GM23338 (cell line): Measurements from ENCODE around the gene FCSK. TPM values are rescaled to one million over a fixed set of nuclear protein-coding genes. Genes with fewer than 3 reads are reported as not detected.

Experiments
- ATAC-seq: fragments of 200-7000 bp; cut with Tn5 transposase; 3 replicates; pipeline ENCODE4 v1.9.1; 2020
- DNase-seq: peaks from one replicate; pipeline ENCODE4 v3.0.0-alpha.2; 2015; ENCODE audit warnings: low spot score
- H2AFZ ChIP-seq: fragments of 200-600 bp; sonication (generic); 2 replicates; pipeline ENCODE4 v1.8.0; 2016; ENCODE audit warnings: antibody characterized with exemption, mild to moderate bottlenecking, moderate library complexity
- H3F3A ChIP-seq: fragments of 200-600 bp; sonication (generic); replicated peaks from 2 replicates; pipeline ENCODE4 v1.8.0; 2017; ENCODE audit warnings: antibody characterized with exemption, mixed run types, low read depth
- H3K27ac ChIP-seq: fragments of 200-600 bp; sonication (generic); 2 replicates; pipeline ENCODE4 v1.6.1; 2016; ENCODE audit warnings: low read depth
- H3K27me3 ChIP-seq: fragments of 200-600 bp; sonication (generic); 2 replicates; pipeline ENCODE4 v1.8.0; 2016; ENCODE audit warnings: mild to moderate bottlenecking, mixed run types, moderate library complexity; ENCODE audit not compliant: insufficient read depth
- H3K36me3 ChIP-seq: fragments of 200-600 bp; sonication (generic); 2 replicates; pipeline ENCODE4 v1.8.0; 2016; ENCODE audit warnings: mild to moderate bottlenecking; ENCODE audit not compliant: insufficient read depth
- H3K4me1 ChIP-seq: fragments of 200-600 bp; sonication (generic); 2 replicates; pipeline ENCODE4 v1.8.0; 2016; ENCODE audit warnings: mild to moderate bottlenecking, moderate library complexity; ENCODE audit not compliant: insufficient read depth
- H3K4me2 ChIP-seq: fragments of 200-600 bp; sonication (generic); 2 replicates; pipeline ENCODE4 v1.7.1; 2017; ENCODE audit warnings: mixed run types
- H3K4me3 ChIP-seq: fragments of 200-600 bp; sonication (generic); 2 replicates; pipeline ENCODE4 v1.6.1; 2016; ENCODE audit warnings: mixed run types
- H3K79me2 ChIP-seq: fragments of 200-600 bp; sonication (generic); replicated peaks from 2 replicates; pipeline ENCODE4 v1.8.0; 2017; ENCODE audit warnings: mild to moderate bottlenecking; ENCODE audit not compliant: insufficient read depth
- H3K9me2 ChIP-seq: fragments of 200-600 bp; sonication (generic); 2 replicates; pipeline ENCODE4 v1.8.0; 2017; ENCODE audit not compliant: insufficient read depth
- H4K20me1 ChIP-seq: fragments of 200-600 bp; sonication (generic); replicated peaks from 2 replicates; pipeline ENCODE4 v1.8.0; 2017; ENCODE audit warnings: mild to moderate bottlenecking; ENCODE audit not compliant: insufficient read depth
- H3K27ac Mint-ChIP-seq: 2 replicates; pipeline ENCODE4 v1.8.0; 2020; ENCODE audit warnings: inconsistent platforms, mild to moderate bottlenecking, moderate library complexity, mixed read lengths
- H3K27me3 Mint-ChIP-seq: 3 replicates; pipeline ENCODE4 v1.8.0; 2022; ENCODE audit warnings: low read depth, mild to moderate bottlenecking, moderate library complexity, mixed read lengths, inconsistent platforms; ENCODE audit not compliant: insufficient read depth, poor library complexity
- H3K36me3 Mint-ChIP-seq: 3 replicates; pipeline ENCODE4 v1.8.0; 2021; ENCODE audit warnings: low read depth, mild to moderate bottlenecking, inconsistent platforms, moderate library complexity, mixed read lengths
- H3K4me1 Mint-ChIP-seq: 3 replicates; pipeline ENCODE4 v1.8.0; 2020; ENCODE audit warnings: mild to moderate bottlenecking, inconsistent platforms, mixed read lengths
- H3K4me3 Mint-ChIP-seq: 3 replicates; pipeline ENCODE4 v1.8.0; 2021; ENCODE audit warnings: moderate library complexity, mild to moderate bottlenecking, inconsistent platforms, mixed read lengths
- H3K9me3 Mint-ChIP-seq: 3 replicates; pipeline ENCODE4 v1.8.0; 2020; ENCODE audit warnings: moderate library complexity, mild to moderate bottlenecking, inconsistent platforms, mixed read lengths
- CREB1 ChIP-seq: fragments of 250-450 bp; sonication (Bioruptor Pico); IDR thresholded peaks from 2 replicates; pipeline ENCODE4 v1.5.0; 2020; ENCODE audit warnings: low read depth, mild to moderate bottlenecking, moderate library complexity
- EZH2 ChIP-seq: fragments of 200-600 bp; sonication (generic); IDR thresholded peaks from one replicate; pipeline ENCODE4 v1.8.0; 2017; ENCODE audit warnings: antibody characterized with exemption, mild to moderate bottlenecking, low read depth; ENCODE audit not compliant: unreplicated experiment
- EZH2phosphoT487 ChIP-seq: fragments of 200-600 bp; sonication (generic); IDR thresholded peaks from one replicate; pipeline ENCODE4 v1.8.1; 2018; ENCODE audit warnings: antibody characterized with exemption; ENCODE audit not compliant: unreplicated experiment
- JUNB ChIP-seq: IDR thresholded peaks from one replicate; pipeline ENCODE4 v1.6.1; 2016; ENCODE audit warnings: antibody characterized with exemption; ENCODE audit not compliant: unreplicated experiment
- NANOG ChIP-seq: IDR thresholded peaks from 2 replicates; pipeline ENCODE4 v1.6.1; 2016; ENCODE audit warnings: antibody characterized with exemption, borderline replicate concordance
- POLR2AphosphoS5 ChIP-seq: IDR thresholded peaks from 2 replicates; pipeline ENCODE4 v1.6.1; 2016; ENCODE audit warnings: antibody characterized with exemption, low read depth
- STAT1 ChIP-seq: IDR thresholded peaks from one replicate; pipeline ENCODE4 v1.6.1; 2016; ENCODE audit warnings: antibody characterized with exemption; ENCODE audit not compliant: unreplicated experiment
- ZNF114 ChIP-seq: fragments of 250-450 bp; sonication (Bioruptor Pico); IDR thresholded peaks from 2 replicates; pipeline ENCODE4 v1.5.0; 2020; ENCODE audit warnings: mild to moderate bottlenecking, moderate library complexity
- ZNF331 ChIP-seq: fragments of 250-450 bp; sonication (Bioruptor Pico); IDR thresholded peaks from 2 replicates; pipeline ENCODE4 v1.5.0; 2020; ENCODE audit warnings: low read depth, mild to moderate bottlenecking, moderate library complexity
- polyA plus RNA-seq: library from polyadenylated mRNA; unstranded; fragments of >200 nt; fragmentation: Nextera tagmentation; extraction: Ambion mirVana; gene quantifications from 2 replicates; pipeline ENCODE4 v1.2.1, GENCODE V29; 2016
- total RNA-seq: library from RNA; depleted of rRNA; stranded (reverse); fragments of >200 nt; shearing (Covaris generic); gene quantifications from 2 replicates; pipeline ENCODE4 v1.2.3, GENCODE V29; 2014
- TF ChIP-seq, protein P1 (sequence below): fragments of 250-450 bp; sonication (Bioruptor Pico); IDR thresholded peaks from 2 replicates; pipeline ENCODE4 v1.5.0; 2020; ENCODE audit warnings: mild to moderate bottlenecking, moderate library complexity
- TF ChIP-seq, protein P2 (sequence below), 2 experiments: fragments of 200-600 bp in 1 of 2; sonication (generic) in 1 of 2; conservative IDR thresholded peaks; 2 replicates each; pipeline versions ENCODE4 v1.5.1 to v1.6.1; 2016 to 2017; ENCODE audit warnings: antibody characterized with exemption in 2 of 2, low read depth in 2 of 2, mild to moderate bottlenecking in 2 of 2, moderate library complexity in 1 of 2
- TF ChIP-seq, protein P3 (sequence below): IDR thresholded peaks from one replicate; pipeline ENCODE4 v1.6.1; 2018; ENCODE audit warnings: antibody characterized with exemption; ENCODE audit not compliant: unreplicated experiment
- TF ChIP-seq, protein P4 (sequence below): IDR thresholded peaks from 2 replicates; pipeline ENCODE4 v1.6.1; 2016; ENCODE audit warnings: antibody characterized with exemption

The FCSK gene
- total and polyA plus RNA-seq, 2 experiments from 2014 or later: 2.3 to 4.0 TPM

DNA sequence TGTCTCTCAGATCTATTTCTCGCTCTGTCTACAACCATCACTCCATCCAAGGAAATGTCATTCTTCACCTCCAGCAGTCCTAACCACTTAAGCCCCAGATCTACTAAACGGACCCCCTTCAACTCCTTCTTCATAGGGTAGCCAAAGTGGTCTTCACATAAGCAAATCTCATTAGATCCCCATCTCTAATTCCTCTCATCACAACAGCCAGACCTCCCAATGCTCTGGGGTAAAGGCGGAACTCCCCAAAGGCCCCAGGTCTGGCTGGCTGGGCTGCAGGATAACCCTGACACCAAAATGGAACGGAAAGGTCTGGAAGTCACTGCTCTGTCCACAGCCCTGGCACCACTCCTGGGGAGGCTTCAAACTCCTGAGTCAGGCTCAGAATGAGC is 26.6 kb upstream of the FCSK start:
- peak overlapping the region; percentile 97 for H3K27ac Mint-ChIP-seq
- peak overlapping the region; percentile 68 for H3K4me2 ChIP-seq
- no peaks in the 10 kb centered on the region for H3K36me3 ChIP-seq
- H3F3A ChIP-seq: peaks cover 10% of the 10 kb centered on the region
- peak overlapping the region; percentile 5; the same call in 2 of the 3 replicates for H3K4me3 Mint-ChIP-seq
- peaks cover 50% of the 10 kb centered on the region for H3K4me1 ChIP-seq
- H3K27ac ChIP-seq: peak overlapping the region; percentile 93
- H3K9me2 ChIP-seq: no peaks in the 10 kb centered on the region
- H3K4me3 ChIP-seq: peak overlapping the region; percentile 13
- peaks cover 4% of the 10 kb centered on the region; the same call in 1 of the 2 replicates for H4K20me1 ChIP-seq
- no peak for DNase-seq
- no peaks in the 10 kb centered on the region for H3K9me3 Mint-ChIP-seq
- H3K36me3 Mint-ChIP-seq: peaks cover 15% of the 10 kb centered on the region; the same call in 2 of the 3 replicates
- H3K4me1 Mint-ChIP-seq: peaks cover 51% of the 10 kb centered on the region
- no peak overlapping the region for H2AFZ ChIP-seq
- no peaks in the 10 kb centered on the region for H3K27me3 ChIP-seq
- TF ChIP-seq POLR2AphosphoS5: no peak
- TF ChIP-seq, protein P1, sequence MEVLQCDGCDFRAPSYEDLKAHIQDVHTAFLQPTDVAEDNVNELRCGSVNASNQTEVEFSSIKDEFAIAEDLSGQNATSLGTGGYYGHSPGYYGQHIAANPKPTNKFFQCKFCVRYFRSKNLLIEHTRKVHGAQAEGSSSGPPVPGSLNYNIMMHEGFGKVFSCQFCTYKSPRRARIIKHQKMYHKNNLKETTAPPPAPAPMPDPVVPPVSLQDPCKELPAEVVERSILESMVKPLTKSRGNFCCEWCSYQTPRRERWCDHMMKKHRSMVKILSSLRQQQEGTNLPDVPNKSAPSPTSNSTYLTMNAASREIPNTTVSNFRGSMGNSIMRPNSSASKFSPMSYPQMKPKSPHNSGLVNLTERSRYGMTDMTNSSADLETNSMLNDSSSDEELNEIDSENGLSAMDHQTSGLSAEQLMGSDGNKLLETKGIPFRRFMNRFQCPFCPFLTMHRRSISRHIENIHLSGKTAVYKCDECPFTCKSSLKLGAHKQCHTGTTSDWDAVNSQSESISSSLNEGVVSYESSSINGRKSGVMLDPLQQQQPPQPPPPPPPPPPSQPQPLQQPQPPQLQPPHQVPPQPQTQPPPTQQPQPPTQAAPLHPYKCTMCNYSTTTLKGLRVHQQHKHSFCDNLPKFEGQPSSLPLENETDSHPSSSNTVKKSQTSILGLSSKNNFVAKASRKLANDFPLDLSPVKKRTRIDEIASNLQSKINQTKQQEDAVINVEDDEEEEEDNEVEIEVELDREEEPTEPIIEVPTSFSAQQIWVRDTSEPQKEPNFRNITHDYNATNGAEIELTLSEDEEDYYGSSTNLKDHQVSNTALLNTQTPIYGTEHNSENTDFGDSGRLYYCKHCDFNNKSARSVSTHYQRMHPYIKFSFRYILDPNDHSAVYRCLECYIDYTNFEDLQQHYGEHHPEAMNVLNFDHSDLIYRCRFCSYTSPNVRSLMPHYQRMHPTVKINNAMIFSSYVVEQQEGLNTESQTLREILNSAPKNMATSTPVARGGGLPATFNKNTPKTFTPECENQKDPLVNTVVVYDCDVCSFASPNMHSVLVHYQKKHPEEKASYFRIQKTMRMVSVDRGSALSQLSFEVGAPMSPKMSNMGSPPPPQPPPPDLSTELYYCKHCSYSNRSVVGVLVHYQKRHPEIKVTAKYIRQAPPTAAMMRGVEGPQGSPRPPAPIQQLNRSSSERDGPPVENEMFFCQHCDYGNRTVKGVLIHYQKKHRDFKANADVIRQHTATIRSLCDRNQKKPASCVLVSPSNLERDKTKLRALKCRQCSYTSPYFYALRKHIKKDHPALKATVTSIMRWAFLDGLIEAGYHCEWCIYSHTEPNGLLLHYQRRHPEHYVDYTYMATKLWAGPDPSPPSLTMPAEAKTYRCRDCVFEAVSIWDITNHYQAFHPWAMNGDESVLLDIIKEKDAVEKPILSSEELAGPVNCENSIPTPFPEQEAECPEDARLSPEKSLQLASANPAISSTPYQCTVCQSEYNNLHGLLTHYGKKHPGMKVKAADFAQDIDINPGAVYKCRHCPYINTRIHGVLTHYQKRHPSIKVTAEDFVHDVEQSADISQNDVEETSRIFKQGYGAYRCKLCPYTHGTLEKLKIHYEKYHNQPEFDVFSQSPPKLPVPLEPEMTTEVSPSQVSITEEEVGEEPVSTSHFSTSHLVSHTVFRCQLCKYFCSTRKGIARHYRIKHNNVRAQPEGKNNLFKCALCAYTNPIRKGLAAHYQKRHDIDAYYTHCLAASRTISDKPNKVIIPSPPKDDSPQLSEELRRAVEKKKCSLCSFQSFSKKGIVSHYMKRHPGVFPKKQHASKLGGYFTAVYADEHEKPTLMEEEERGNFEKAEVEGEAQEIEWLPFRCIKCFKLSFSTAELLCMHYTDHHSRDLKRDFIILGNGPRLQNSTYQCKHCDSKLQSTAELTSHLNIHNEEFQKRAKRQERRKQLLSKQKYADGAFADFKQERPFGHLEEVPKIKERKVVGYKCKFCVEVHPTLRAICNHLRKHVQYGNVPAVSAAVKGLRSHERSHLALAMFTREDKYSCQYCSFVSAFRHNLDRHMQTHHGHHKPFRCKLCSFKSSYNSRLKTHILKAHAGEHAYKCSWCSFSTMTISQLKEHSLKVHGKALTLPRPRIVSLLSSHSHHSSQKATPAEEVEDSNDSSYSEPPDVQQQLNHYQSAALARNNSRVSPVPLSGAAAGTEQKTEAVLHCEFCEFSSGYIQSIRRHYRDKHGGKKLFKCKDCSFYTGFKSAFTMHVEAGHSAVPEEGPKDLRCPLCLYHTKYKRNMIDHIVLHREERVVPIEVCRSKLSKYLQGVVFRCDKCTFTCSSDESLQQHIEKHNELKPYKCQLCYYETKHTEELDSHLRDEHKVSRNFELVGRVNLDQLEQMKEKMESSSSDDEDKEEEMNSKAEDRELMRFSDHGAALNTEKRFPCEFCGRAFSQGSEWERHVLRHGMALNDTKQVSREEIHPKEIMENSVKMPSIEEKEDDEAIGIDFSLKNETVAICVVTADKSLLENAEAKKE (CRISPR knock-in tag): no peak
- TF ChIP-seq CREB1 (CRISPR knock-in tag): no peak
- TF ChIP-seq, protein P2, sequence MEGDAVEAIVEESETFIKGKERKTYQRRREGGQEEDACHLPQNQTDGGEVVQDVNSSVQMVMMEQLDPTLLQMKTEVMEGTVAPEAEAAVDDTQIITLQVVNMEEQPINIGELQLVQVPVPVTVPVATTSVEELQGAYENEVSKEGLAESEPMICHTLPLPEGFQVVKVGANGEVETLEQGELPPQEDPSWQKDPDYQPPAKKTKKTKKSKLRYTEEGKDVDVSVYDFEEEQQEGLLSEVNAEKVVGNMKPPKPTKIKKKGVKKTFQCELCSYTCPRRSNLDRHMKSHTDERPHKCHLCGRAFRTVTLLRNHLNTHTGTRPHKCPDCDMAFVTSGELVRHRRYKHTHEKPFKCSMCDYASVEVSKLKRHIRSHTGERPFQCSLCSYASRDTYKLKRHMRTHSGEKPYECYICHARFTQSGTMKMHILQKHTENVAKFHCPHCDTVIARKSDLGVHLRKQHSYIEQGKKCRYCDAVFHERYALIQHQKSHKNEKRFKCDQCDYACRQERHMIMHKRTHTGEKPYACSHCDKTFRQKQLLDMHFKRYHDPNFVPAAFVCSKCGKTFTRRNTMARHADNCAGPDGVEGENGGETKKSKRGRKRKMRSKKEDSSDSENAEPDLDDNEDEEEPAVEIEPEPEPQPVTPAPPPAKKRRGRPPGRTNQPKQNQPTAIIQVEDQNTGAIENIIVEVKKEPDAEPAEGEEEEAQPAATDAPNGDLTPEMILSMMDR (conservative IDR thresholded peaks at IDR 0.05; ENCODE audit: low read depth in 2 of 2): no peak
- no peak for TF ChIP-seq ZNF331 (CRISPR knock-in tag)
- TF ChIP-seq, protein P3, sequence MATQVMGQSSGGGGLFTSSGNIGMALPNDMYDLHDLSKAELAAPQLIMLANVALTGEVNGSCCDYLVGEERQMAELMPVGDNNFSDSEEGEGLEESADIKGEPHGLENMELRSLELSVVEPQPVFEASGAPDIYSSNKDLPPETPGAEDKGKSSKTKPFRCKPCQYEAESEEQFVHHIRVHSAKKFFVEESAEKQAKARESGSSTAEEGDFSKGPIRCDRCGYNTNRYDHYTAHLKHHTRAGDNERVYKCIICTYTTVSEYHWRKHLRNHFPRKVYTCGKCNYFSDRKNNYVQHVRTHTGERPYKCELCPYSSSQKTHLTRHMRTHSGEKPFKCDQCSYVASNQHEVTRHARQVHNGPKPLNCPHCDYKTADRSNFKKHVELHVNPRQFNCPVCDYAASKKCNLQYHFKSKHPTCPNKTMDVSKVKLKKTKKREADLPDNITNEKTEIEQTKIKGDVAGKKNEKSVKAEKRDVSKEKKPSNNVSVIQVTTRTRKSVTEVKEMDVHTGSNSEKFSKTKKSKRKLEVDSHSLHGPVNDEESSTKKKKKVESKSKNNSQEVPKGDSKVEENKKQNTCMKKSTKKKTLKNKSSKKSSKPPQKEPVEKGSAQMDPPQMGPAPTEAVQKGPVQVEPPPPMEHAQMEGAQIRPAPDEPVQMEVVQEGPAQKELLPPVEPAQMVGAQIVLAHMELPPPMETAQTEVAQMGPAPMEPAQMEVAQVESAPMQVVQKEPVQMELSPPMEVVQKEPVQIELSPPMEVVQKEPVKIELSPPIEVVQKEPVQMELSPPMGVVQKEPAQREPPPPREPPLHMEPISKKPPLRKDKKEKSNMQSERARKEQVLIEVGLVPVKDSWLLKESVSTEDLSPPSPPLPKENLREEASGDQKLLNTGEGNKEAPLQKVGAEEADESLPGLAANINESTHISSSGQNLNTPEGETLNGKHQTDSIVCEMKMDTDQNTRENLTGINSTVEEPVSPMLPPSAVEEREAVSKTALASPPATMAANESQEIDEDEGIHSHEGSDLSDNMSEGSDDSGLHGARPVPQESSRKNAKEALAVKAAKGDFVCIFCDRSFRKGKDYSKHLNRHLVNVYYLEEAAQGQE: no peak
- no peak for TF ChIP-seq STAT1
- TF ChIP-seq, protein P4, sequence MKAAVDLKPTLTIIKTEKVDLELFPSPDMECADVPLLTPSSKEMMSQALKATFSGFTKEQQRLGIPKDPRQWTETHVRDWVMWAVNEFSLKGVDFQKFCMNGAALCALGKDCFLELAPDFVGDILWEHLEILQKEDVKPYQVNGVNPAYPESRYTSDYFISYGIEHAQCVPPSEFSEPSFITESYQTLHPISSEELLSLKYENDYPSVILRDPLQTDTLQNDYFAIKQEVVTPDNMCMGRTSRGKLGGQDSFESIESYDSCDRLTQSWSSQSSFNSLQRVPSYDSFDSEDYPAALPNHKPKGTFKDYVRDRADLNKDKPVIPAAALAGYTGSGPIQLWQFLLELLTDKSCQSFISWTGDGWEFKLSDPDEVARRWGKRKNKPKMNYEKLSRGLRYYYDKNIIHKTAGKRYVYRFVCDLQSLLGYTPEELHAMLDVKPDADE: no peak
- no peak for TF ChIP-seq ZNF114
- TF ChIP-seq JUNB: no peak
- TF ChIP-seq EZH2phosphoT487: no peak
- TF ChIP-seq NANOG: no peak
- no peak for TF ChIP-seq EZH2
- peaks cover 86% of the 10 kb centered on the region for H3K79me2 ChIP-seq
- peaks cover 7% of the 10 kb centered on the region for H3K27me3 Mint-ChIP-seq
- ATAC-seq: no peak
